HG03432 (cell line): ENCODE measurements around the gene REPIN1.
"Not testable (repeated sequence)": the region's sequence is repeated elsewhere in the genome, so short reads cannot be mapped to it uniquely, and the experiment has no call there.

Experiments used
- ATAC-seq: cut with Tn5 transposase; IDR thresholded peaks from one replicate; pipeline ENCODE4 v1.9.1; 2021; ENCODE audit warnings: mild to moderate bottlenecking, moderate library complexity; ENCODE audit not compliant: unreplicated experiment

REPIN1 gene

GRCh38 chr7:150374472-150374871 is 5.8 kb downstream of the REPIN1 start:
- no peak for ATAC-seq

- peak; percentile 22 for ATAC-seq
Observed at GRCh38 chr7:150375662-150376521, 7.3 kb downstream of the REPIN1 start.

GRCh38 chr7:150376560-150376959 is 7.9 kb downstream of the REPIN1 start:
- no peak for ATAC-seq

- no peak for ATAC-seq
Observed at GRCh38 chr7:150377196-150377595, 8.6 kb downstream of the REPIN1 start.

- ATAC-seq: no peak
Observed at GRCh38 chr7:150377635-150378034, 9.0 kb downstream of the REPIN1 start.

GRCh38 chr7:150378115-150378852 is 9.7 kb downstream of the REPIN1 start:
- peak; percentile 10 for ATAC-seq

- ATAC-seq: peak; percentile 80
Observed at GRCh38 chr7:150378853-150379440, 10.3 kb downstream of the REPIN1 start, which contains the start of gene ZNF775. TSS of gene ZNF775 (plus strand) at chr7:150379330. CDS start at chr7:150388471, 9,141 bp downstream.

- no peak for ATAC-seq
Observed at GRCh38 chr7:150379441-150380379, 11.1 kb downstream of the REPIN1 start.

- peak; percentile 6 for ATAC-seq
Observed at GRCh38 chr7:150380463-150380862, 11.8 kb downstream of the REPIN1 start.

GRCh38 chr7:150381096-150381495 is 12.5 kb downstream of the REPIN1 start:
- ATAC-seq: no peak

- ATAC-seq: no peak
Observed at GRCh38 chr7:150381785-150382122, 13.1 kb downstream of the REPIN1 start.

GRCh38 chr7:150382123-150382843 is 13.7 kb downstream of the REPIN1 start:
- no peak for ATAC-seq

- no peak for ATAC-seq
Observed at GRCh38 chr7:150382844-150383225, 14.2 kb downstream of the REPIN1 start.

- no peak for ATAC-seq
Observed at GRCh38 chr7:150383710-150384397, 15.2 kb downstream of the REPIN1 start.

- ATAC-seq: no peak
Observed at GRCh38 chr7:150384406-150385301, 16.0 kb downstream of the REPIN1 start.

- no peak for ATAC-seq
Observed at GRCh38 chr7:150385302-150385723, 16.7 kb downstream of the REPIN1 start.

- ATAC-seq: not testable (repeated sequence)
Observed at GRCh38 chr7:150385884-150386283, 17.3 kb downstream of the REPIN1 start.

- no peak for ATAC-seq
Observed at GRCh38 chr7:150388306-150388705, 19.7 kb downstream of the REPIN1 start.
